NT2/D1 (cell line): ENCODE data around the gene ADAM20.
"Not testable (repeated sequence)": the region's sequence is repeated elsewhere in the genome, so short reads cannot be mapped to it uniquely, and the experiment has no call there.

Experiments used
- DNase-seq: peaks from one replicate; pipeline ENCODE4 v3.0.0-alpha.2; 2011; ENCODE audit warnings: low read depth, low spot score
- H3K27me3 ChIP-seq: 2 replicates; pipeline ENCODE4 v1.6.0; 2011; ENCODE audit warnings: mild to moderate bottlenecking; ENCODE audit not compliant: insufficient read length, insufficient read depth
- H3K36me3 ChIP-seq: 2 replicates; pipeline ENCODE4 v1.6.1; 2011; ENCODE audit warnings: mild to moderate bottlenecking, low read length, mixed read lengths; ENCODE audit not compliant: insufficient read depth, insufficient read length
- H3K4me1 ChIP-seq: 2 replicates; pipeline ENCODE4 v1.5.1; 2011; ENCODE audit not compliant: insufficient read depth, insufficient read length
- H3K4me3 ChIP-seq: 2 replicates; pipeline ENCODE4 v1.5.1; 2011; ENCODE audit warnings: low read depth; ENCODE audit not compliant: insufficient read length
- H3K9ac ChIP-seq: 2 replicates; pipeline ENCODE4 v1.6.0; 2011; ENCODE audit warnings: low read depth; ENCODE audit not compliant: insufficient read length
- H3K9me3 ChIP-seq: 2 replicates; pipeline ENCODE4 v1.5.1; 2011; ENCODE audit warnings: mild to moderate bottlenecking, low read length; ENCODE audit not compliant: insufficient read depth
- SUZ12 ChIP-seq: IDR thresholded peaks from 2 replicates; pipeline ENCODE4 v1.6.1; 2011; ENCODE audit not compliant: insufficient read length, insufficient read depth; ENCODE audit errors: extremely low read depth
- YY1 ChIP-seq: IDR thresholded peaks from 2 replicates; pipeline ENCODE4 v1.6.1; 2011; ENCODE audit not compliant: insufficient read length, insufficient read depth
- ZNF274 ChIP-seq: IDR thresholded peaks from 2 replicates; pipeline ENCODE4 v1.6.1; 2011; ENCODE audit warnings: mild to moderate bottlenecking, low read depth, low read length

Gene ADAM20

GRCh38 chr14:70514168-70515069 is 20.4 kb downstream of the ADAM20 start:
- H3K36me3 ChIP-seq: no peaks in the 10 kb centered on the region
- TF ChIP-seq YY1 (no peak), SUZ12 (no peak), ZNF274 (no peak)
- no peak overlapping the region for H3K4me3 ChIP-seq
- no peak overlapping the region for H3K9ac ChIP-seq
- no peaks in the 10 kb centered on the region for H3K4me1 ChIP-seq
- H3K9me3 ChIP-seq: no peaks in the 10 kb centered on the region
- DNase-seq: no peak
- H3K27me3 ChIP-seq: no peaks in the 10 kb centered on the region

DNA sequence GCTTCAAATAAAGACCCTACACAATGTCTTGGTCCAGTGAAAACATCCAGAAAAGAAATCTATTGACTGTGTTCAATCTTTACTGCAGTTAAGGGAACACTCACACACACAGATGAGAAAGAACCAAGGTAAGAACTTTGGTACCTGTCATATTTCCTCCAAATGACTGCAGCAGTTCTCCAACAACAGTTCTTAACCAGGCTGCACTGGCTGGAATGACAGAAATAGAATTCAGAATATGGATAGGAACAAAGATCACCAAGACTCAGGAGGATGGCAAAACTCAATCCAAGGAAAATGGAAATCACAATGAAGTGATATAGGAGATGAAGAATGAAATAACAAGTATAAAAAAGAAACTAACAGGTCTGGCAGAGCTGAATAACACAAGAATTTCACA is 36.6 kb downstream of the ADAM20 start:
- H3K4me1 ChIP-seq: no peaks in the 10 kb centered on the region
- no peaks in the 10 kb centered on the region for H3K27me3 ChIP-seq
- TF ChIP-seq YY1 (no peak), SUZ12 (no peak), ZNF274 (no peak)
- DNase-seq: no peak
- H3K36me3 ChIP-seq: no peaks in the 10 kb centered on the region
- H3K4me3 ChIP-seq: no peak overlapping the region
- H3K9me3 ChIP-seq: peaks cover 13% of the 10 kb centered on the region; the same call in 1 of the 2 replicates
- no peak overlapping the region for H3K9ac ChIP-seq

- no peak for TF ChIP-seq SUZ12
- no peak for TF ChIP-seq YY1
- TF ChIP-seq ZNF274: no peak
- no peak overlapping the region for H3K4me3 ChIP-seq
- no peaks in the 10 kb centered on the region for H3K27me3 ChIP-seq
- no peaks in the 10 kb centered on the region for H3K4me1 ChIP-seq
- H3K9ac ChIP-seq: no peak overlapping the region
- peak; percentile 67 for DNase-seq
- peaks cover 43% of the 10 kb centered on the region for H3K9me3 ChIP-seq
- H3K36me3 ChIP-seq: no peaks in the 10 kb centered on the region
Observed at GRCh38 chr14:70489579-70490200, 45.1 kb downstream of the ADAM20 start.

DNA sequence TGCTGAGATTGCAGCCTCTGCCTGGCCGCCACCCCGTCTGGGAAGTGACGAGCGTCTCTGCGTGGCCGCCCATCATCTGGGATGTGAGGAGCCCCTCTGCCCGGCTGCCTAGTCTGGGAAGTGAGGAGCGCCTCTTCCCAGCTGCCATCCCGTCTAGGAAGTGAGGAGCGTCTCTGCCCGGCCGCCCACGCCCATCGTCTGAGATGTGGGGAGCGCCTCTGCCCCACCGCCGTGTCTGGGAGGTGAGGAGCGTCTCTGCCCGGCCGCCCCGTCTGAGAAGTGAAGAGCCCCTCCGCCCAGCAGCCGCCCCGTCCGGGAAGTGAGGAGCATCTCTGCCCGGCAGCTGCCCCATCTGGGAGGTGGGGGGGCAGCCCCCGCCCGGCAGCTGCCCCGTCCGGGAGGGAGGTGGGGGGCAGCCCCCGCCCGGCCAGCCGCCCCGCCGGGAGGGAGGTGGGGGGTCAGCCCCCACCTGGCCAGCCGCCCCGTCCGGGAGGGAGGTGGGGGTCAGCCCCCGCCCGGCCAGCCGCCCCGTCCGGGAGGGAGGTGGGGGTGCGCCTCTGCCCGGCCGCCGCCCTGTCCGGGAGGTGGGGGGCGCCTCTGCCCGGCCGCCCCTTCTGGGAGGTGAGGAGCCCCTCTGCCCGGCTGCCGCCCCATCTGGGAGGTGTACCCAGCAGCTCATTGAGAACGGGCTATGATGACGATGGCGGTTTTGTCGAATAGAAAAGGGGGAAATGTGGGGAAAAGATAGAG is 57.3 kb downstream of the ADAM20 start:
- H3K4me3 ChIP-seq, H3K4me1 ChIP-seq, H3K27me3 ChIP-seq, H3K9me3 ChIP-seq, H3K36me3 ChIP-seq, DNase-seq, H3K9ac ChIP-seq: not testable (repeated sequence)

- DNase-seq, H3K4me3 ChIP-seq, H3K4me1 ChIP-seq, H3K36me3 ChIP-seq, H3K9me3 ChIP-seq, H3K27me3 ChIP-seq, H3K9ac ChIP-seq: not testable (repeated sequence)
Observed at GRCh38 chr14:70475459-70475858, 59.3 kb downstream of the ADAM20 start.

GRCh38 chr14:70473825-70474224 is 61.0 kb downstream of the ADAM20 start:
- no peaks in the 10 kb centered on the region for H3K4me1 ChIP-seq
- TF ChIP-seq SUZ12: no peak
- no peak for TF ChIP-seq YY1
- no peak for TF ChIP-seq ZNF274
- no peak for DNase-seq
- no peak overlapping the region for H3K9ac ChIP-seq
- H3K9me3 ChIP-seq: peaks cover 6% of the 10 kb centered on the region; the same call in 1 of the 2 replicates
- no peaks in the 10 kb centered on the region for H3K27me3 ChIP-seq
- H3K4me3 ChIP-seq: no peak overlapping the region
- no peaks in the 10 kb centered on the region for H3K36me3 ChIP-seq
